K562 (cell line): ENCODE measurements around the gene JMJD1C. TPM values are rescaled to one million over a fixed set of nuclear protein-coding genes. Genes with fewer than 3 reads are reported as not detected.

Experiments
- BRCA1 ChIP-seq, 2 experiments: fragments of 450-650 bp in 1 of 2; sonication (generic) in 1 of 2; formaldehyde crosslinking in 1 of 2; IDR thresholded peaks; 2 replicates each; pipeline versions ENCODE4 v1.5.0 to v1.6.1; 2017 to 2020; ENCODE audit warnings: mild to moderate bottlenecking in 1 of 2, missing genetic modification reagents in 1 of 2
- BRF1 ChIP-seq: IDR thresholded peaks from 3 replicates; pipeline ENCODE4 v1.6.1; 2011; ENCODE audit warnings: borderline replicate concordance, mild to moderate bottlenecking; ENCODE audit not compliant: insufficient read length; ENCODE audit errors: extremely low read depth
- FOXA1 ChIP-seq: fragments of 450-650 bp; IDR thresholded peaks from 2 replicates; pipeline ENCODE4 v1.6.1; 2016; ENCODE audit warnings: mild to moderate bottlenecking, borderline replicate concordance
- HEY1 ChIP-seq: fragments of 250-450 bp; sonication (Bioruptor Pico); IDR thresholded peaks from 2 replicates; pipeline ENCODE4 v1.5.0; 2020; ENCODE audit warnings: mild to moderate bottlenecking, moderate library complexity, borderline replicate concordance
- JUNB ChIP-seq: fragments of 450-650 bp; formaldehyde crosslinking; conservative IDR thresholded peaks from 2 replicates; pipeline ENCODE4 v1.4.0; 2020; ENCODE audit warnings: mild to moderate bottlenecking
- MCM5 ChIP-seq: fragments of 450-650 bp; IDR thresholded peaks from 2 replicates; pipeline ENCODE4 v1.6.1; 2016; ENCODE audit warnings: low read depth
- TBL1XR1 ChIP-seq, 2 experiments: IDR thresholded peaks; 2 replicates each; pipeline ENCODE4 v1.6.1; 2012; ENCODE audit warnings: improper control_type of control experiment in 2 of 2, low read length in 2 of 2, mild to moderate bottlenecking in 1 of 2
- ZNF121 ChIP-seq: sonication (generic); formaldehyde crosslinking; conservative IDR thresholded peaks from 2 replicates; pipeline ENCODE4 v1.8.0; 2022; ENCODE audit warnings: missing genetic modification reagents
- ZNF511 ChIP-seq: sonication (generic); formaldehyde crosslinking; IDR thresholded peaks from 2 replicates; pipeline ENCODE4 v1.8.0; 2022; ENCODE audit warnings: mild to moderate bottlenecking, missing genetic modification reagents
- ZNF699 ChIP-seq: fragments of 250-450 bp; sonication (Bioruptor Pico); IDR thresholded peaks from 2 replicates; pipeline ENCODE4 v1.8.0; 2021; ENCODE audit warnings: mild to moderate bottlenecking, moderate library complexity; ENCODE audit not compliant: insufficient replicate concordance
- polyA plus RNA-seq, 8 experiments: library from polyadenylated mRNA; depleted of rRNA in 4 of 8; stranded (reverse) in 5 of 8; unstranded in 3 of 8; fragments of >200 nt; fragmentation: Nextera tagmentation in 2 of 8; fragmentation: Illumina TruSeq in 1 of 8; extraction: Ambion mirVana in 2 of 8; extraction: Trizol in 1 of 8; gene quantifications; 2 replicates each; pipeline versions ENCODE4 v1.2.1 to v1.2.3, GENCODE V29; 2011 to 2014; ENCODE audit warnings: inconsistent platforms in 1 of 8, missing spikeins in 1 of 8
- total RNA-seq, 7 experiments: library from RNA; depleted of rRNA in 6 of 7; stranded (reverse); fragments of >200 nt in 6 of 7; fragmentation: Illumina TruSeq in 2 of 7; extraction: Trizol in 2 of 7; gene quantifications; 2 replicates each; pipeline versions ENCODE4 v1.2.1 to v1.2.3, GENCODE V29; 2011 to 2021; ENCODE audit warnings: low replicate concordance in 1 of 7
- TF ChIP-seq, protein P1 (sequence below): sonication (generic); formaldehyde crosslinking; IDR thresholded peaks from 2 replicates; pipeline ENCODE4 v1.8.0; 2022; ENCODE audit warnings: mild to moderate bottlenecking, missing genetic modification reagents, borderline replicate concordance

Gene JMJD1C
- total and polyA plus RNA-seq, 9 of the 15 experiments (the other 6 are each of a cell fraction or from before 2014, with no cell fraction given) = 25.3 to 68.0 (median 47.2) TPM

DNA sequence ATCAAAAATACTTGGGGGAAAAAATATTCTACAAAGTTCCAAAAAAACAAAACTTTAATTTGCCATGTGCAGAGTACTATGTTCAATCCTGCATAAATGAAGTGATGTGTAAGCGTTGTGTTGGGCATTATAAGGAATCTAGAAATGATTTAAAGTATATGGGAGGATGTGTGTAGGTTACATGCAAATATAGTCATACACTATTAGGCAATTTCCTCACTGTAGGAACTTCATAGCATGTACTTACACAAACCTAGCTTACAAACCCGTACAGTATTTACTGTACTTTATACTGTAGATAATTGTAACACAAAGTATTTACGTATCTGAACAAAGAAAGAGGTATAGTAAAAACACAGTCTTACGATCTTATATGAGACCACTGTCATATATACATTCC, 260.4 kb downstream of the JMJD1C start (continued):
- TF ChIP-seq MCM5 (no peak), TBL1XR1 (IDR thresholded peaks at IDR 0.05; ENCODE audit: low read length in 2 of 2) (no peak), ZNF699 (CRISPR knock-in tag) (no peak), HEY1 (no peak), BRF1 (no peak), JUNB (no peak), BRCA1 (IDR thresholded peaks at IDR 0.05) (no peak), BRCA1 (CRISPR knock-in tag; IDR thresholded peaks at IDR 0.05) (no peak), ZNF511 (CRISPR knock-in tag) (no peak), FOXA1 (no peak), ZNF121 (CRISPR knock-in tag) (no peak)
- TF ChIP-seq, protein P1, sequence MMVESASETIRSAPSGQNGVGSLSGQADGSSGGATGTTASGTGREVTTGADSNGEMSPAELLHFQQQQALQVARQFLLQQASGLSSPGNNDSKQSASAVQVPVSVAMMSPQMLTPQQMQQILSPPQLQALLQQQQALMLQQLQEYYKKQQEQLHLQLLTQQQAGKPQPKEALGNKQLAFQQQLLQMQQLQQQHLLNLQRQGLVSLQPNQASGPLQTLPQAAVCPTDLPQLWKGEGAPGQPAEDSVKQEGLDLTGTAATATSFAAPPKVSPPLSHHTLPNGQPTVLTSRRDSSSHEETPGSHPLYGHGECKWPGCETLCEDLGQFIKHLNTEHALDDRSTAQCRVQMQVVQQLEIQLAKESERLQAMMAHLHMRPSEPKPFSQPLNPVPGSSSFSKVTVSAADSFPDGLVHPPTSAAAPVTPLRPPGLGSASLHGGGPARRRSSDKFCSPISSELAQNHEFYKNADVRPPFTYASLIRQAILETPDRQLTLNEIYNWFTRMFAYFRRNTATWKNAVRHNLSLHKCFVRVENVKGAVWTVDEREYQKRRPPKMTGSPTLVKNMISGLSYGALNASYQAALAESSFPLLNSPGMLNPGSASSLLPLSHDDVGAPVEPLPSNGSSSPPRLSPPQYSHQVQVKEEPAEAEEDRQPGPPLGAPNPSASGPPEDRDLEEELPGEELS = no peak
